Endothelial cell (in vitro differentiated cells): ENCODE results near the gene FES. TPM values are rescaled to one million over a fixed set of nuclear protein-coding genes. Genes with fewer than 3 reads are reported as not detected.

Experiments used
- DNase-seq: peaks from one replicate; pipeline ENCODE4 v3.0.0; 2021; ENCODE audit warnings: low spot score
- H3K27ac Mint-ChIP-seq: one replicate; pipeline ENCODE4 v1.8.0; 2021; ENCODE audit warnings: mixed read lengths, inconsistent platforms; ENCODE audit not compliant: unreplicated experiment
- H3K27me3 Mint-ChIP-seq: one replicate; pipeline ENCODE4 v1.8.0; 2021; ENCODE audit warnings: mild to moderate bottlenecking, moderate library complexity, mixed read lengths, inconsistent platforms; ENCODE audit not compliant: unreplicated experiment
- H3K36me3 Mint-ChIP-seq: one replicate; pipeline ENCODE4 v1.8.0; 2021; ENCODE audit warnings: mild to moderate bottlenecking, low read depth, mixed read lengths, inconsistent platforms; ENCODE audit not compliant: unreplicated experiment
- H3K4me1 Mint-ChIP-seq: one replicate; pipeline ENCODE4 v1.8.0; 2021; ENCODE audit warnings: mild to moderate bottlenecking, mixed read lengths, inconsistent platforms; ENCODE audit not compliant: unreplicated experiment
- H3K4me3 Mint-ChIP-seq: one replicate; pipeline ENCODE4 v1.8.0; 2021; ENCODE audit warnings: mild to moderate bottlenecking, mixed read lengths, inconsistent platforms; ENCODE audit not compliant: unreplicated experiment
- H3K9me3 Mint-ChIP-seq: one replicate; pipeline ENCODE4 v1.8.0; 2021; ENCODE audit warnings: mixed read lengths, inconsistent platforms; ENCODE audit not compliant: unreplicated experiment
- CTCF ChIP-seq: fragments of 200-600 bp; sonication (generic); IDR thresholded peaks from one replicate; pipeline ENCODE4 v1.5.0; 2021; ENCODE audit warnings: antibody characterized with exemption; ENCODE audit not compliant: unreplicated experiment
- total RNA-seq: library from RNA; stranded (reverse); fragmentation: NEBNext Ultra II Directional; extraction: Animal tissue kit (Norgen Biotek cat#: 25700); gene quantifications from one replicate; pipeline ENCODE4 v1.2.1, GENCODE V29; 2021; ENCODE audit not compliant: unreplicated experiment

The FES gene
- total RNA-seq, 1 donor from 2014 or later = 56.3 TPM

DNA sequence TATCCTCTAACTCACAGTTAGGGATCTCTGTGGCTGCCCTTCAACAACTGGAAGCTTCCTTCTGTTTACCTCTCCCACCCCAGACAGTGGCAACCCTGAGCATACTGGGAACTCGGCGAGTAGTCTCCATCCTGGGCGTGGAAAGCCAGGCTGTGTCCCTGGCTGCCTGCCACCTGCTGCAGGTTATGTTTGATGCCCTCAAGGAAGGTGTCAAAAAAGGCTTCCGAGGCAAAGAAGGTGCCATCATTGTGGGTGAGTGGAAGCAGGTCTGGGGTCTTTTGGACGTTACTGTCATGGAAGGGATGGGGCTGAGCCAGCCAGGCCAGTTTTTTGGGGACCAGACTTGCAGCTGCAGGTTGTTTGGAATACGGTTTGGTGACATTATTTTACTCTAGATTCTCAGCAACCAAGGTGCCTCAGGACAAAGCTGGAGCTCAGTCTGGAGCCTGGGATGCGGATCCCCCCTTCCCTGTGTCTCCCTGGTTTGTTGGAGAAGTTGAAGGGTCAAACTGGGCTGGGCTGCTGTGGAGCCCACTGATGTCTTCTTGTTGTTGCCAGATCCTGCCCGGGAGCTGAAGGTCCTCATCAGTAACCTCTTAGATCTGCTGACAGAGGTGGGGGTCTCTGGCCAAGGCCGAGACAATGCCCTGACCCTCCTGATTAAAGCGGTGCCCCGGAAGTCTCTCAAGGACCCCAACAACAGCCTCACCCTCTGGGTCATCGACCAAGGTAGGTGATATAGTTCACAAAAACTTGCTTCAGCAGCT lies 58.2 kb downstream of the FES start:
- Mint-ChIP-seq H3K27me3 (no peaks in the 10 kb centered on the region), H3K9me3 (no peaks in the 10 kb centered on the region), H3K4me1 (no peaks in the 10 kb centered on the region), H3K4me3 (no peak overlapping the region), H3K36me3 (peaks cover 24% of the 10 kb centered on the region), H3K27ac (no peak overlapping the region)
- DNase-seq = no peak
- no peak for TF ChIP-seq CTCF

DNA sequence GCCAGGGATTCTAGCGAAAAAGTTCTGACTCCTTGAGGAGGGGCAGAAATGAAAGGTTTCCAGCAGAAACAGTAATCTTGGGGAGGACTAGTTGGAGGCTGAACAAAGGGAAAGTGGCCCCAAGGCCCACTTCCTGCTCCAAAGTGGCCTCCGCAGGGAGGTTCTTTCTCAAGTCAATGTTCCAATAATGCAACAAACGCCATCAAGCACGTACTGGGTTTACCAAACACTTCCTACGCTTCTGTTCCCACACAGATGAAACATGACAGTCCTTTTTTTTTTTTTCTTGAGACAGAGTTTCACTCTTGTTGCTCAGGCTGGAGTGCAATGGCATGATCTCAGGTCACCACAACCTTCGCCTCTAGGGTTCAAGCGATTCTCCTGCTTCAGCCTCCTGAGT lies 60.8 kb downstream of the FES start:
- H3K36me3 Mint-ChIP-seq = peaks cover 36% of the 10 kb centered on the region
- no peaks in the 10 kb centered on the region for H3K27me3 Mint-ChIP-seq
- no peak overlapping the region for H3K4me3 Mint-ChIP-seq
- no peak for TF ChIP-seq CTCF
- no peak for DNase-seq
- no peaks in the 10 kb centered on the region for H3K9me3 Mint-ChIP-seq
- H3K27ac Mint-ChIP-seq = no peak overlapping the region
- no peaks in the 10 kb centered on the region for H3K4me1 Mint-ChIP-seq

Other genes with a start within 250 kb of the FES start
- gene BLM, start 167.2 kb upstream of the FES start, total RNA-seq = 11.5 TPM
- 143 TPM for gene FURIN, start 15.9 kb upstream of the FES start, total RNA-seq
- 72.2 TPM for gene MAN2A2, start 18.8 kb downstream of the FES start, total RNA-seq
- gene HDDC3, start 48.0 kb downstream of the FES start, total RNA-seq = 14.5 TPM
- gene UNC45A, start 50.8 kb downstream of the FES start, total RNA-seq = 102 TPM
- gene RCCD1, start 70.4 kb downstream of the FES start, total RNA-seq = 5.2 TPM
- 19.5 TPM for gene PRC1, start 110.0 kb downstream of the FES start, total RNA-seq
- 16.0 TPM for gene VPS33B, start 138.1 kb downstream of the FES start, total RNA-seq
- 0.26 TPM for gene SV2B, start 215.8 kb downstream of the FES start, total RNA-seq